Activated naive CD4-positive, alpha-beta T cell treated with anti-CD3 and anti-CD28 coated beads for 36 hours (primary cell): ENCODE measurements around the gene IFFO2. TPM values are rescaled to one million over a fixed set of nuclear protein-coding genes. Genes with fewer than 3 reads are reported as not detected.
A peak's percentile ranks its signal among the peaks of the same experiment; 100 is the strongest.

Source experiments
- CTCF ChIA-PET: fragments of 350-600 bp; sonication (Branson Sonifier 250); formaldehyde crosslinking; loops from one replicate; lab custom pipeline; 2021; ENCODE audit warnings: antibody characterized with exemption; lab: Charles Lee
- DNase-seq: peaks from one replicate; pipeline ENCODE4 v3.0.0-alpha.2; 2020
- H3K27ac Mint-ChIP-seq: one replicate; pipeline ENCODE4 v1.8.0; 2021; ENCODE audit warnings: mild to moderate bottlenecking, mixed read lengths
- H3K27me3 Mint-ChIP-seq: one replicate; pipeline ENCODE4 v1.8.0; 2021; ENCODE audit warnings: low read depth, mixed read lengths
- H3K36me3 Mint-ChIP-seq: one replicate; pipeline ENCODE4 v1.8.0; 2021; ENCODE audit warnings: low read depth, mixed read lengths
- H3K4me1 Mint-ChIP-seq: one replicate; pipeline ENCODE4 v1.8.0; 2021; ENCODE audit warnings: low read depth, mixed read lengths
- H3K4me3 Mint-ChIP-seq: one replicate; pipeline ENCODE4 v1.8.0; 2021; ENCODE audit warnings: mild to moderate bottlenecking, moderate library complexity, mixed read lengths
- H3K9me3 Mint-ChIP-seq: one replicate; pipeline ENCODE4 v1.8.0; 2021; ENCODE audit warnings: mixed read lengths
- intact Hi-C: fragments of 100-400 bp; cut with micrococcal nuclease; formaldehyde crosslinking; loops from one replicate; pipeline ENCODE4 v1.15.1; 2023
- total RNA-seq, 2 experiments: library from RNA; stranded (reverse); gene quantifications; one replicate each; pipeline ENCODE4 v1.2.3, GENCODE V29; 2021

Gene IFFO2
- total RNA-seq, 2 experiments from 2014 or later, result 24.9 to 27.0 TPM

DNA sequence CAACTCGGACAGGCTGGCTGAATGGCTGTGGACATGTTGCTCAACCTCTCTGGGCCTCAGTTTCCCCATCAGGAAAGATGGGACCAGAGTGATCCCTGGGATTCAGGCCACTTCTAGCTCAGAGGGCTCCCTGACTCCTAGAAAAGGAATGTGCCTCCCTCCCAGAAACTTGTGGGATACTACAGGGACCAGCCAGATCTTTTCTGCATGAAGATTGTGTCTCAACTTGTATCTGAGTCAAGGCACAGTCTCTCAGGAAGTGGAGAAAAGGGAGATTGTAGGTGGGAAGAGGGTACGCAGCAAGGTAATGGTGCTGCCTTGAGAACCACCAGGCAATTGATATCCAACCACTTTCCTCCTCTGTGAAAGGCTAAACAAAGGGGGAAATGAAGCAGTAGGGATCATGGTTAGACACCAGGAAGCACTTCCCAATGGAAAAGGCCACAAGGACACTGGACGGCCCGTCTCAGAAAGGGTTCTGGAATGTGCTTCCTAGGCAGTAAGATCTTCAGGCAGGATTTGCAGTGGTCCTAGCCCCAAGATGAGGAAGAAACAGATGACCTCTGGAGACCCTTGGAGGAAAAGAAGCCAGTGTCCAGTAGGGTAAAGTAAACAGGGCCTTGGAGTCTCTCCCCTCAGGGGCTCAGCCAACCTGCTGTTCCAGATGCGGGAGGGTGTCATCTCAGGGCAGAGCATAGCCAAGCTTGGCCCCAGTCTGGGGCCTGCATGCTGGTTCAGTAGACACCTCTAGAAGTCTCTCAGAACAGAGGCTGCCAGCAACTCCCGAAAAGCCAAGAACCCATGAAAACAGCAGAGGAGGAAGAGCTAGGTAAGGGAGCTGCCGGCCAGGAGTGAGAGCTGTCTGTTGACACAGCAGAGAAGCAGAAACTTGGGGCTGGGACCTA, 16.8 kb downstream of the IFFO2 start:
- Mint-ChIP-seq H3K9me3 (no peaks in the 10 kb centered on the region), H3K36me3 (no peaks in the 10 kb centered on the region), H3K4me3 (no peak overlapping the region), H3K4me1 (peaks cover 42% of the 10 kb centered on the region), H3K27ac (no peak overlapping the region), H3K27me3 (no peaks in the 10 kb centered on the region)
- CTCF ChIA-PET, result interaction anchor here (0.6 kb wide), 1 partner anchor 782 kb away, joined by 3 read pairs; no protein-coding TSS in a partner anchor
- DNase-seq, result no peak
- intact Hi-C loops, result no loop called here

DNA sequence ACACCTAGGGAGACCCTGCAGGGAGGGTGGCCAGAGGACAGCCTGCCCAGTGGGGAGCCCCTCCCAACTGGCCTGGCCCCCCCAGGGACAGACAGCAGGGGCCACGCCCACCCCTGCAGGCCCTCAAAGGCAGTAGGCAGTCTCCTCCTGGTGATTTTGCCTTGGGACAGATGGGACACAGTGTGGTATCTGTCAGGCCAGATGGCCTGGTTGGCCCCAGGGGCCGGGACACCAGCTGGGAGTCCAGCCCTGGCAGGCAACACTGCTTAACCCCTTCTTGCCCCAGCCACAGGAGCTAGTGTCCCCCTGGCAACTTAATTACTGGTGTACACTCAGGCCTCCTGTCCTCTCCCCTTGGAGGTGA, 17.8 kb downstream of the IFFO2 start:
- CTCF ChIA-PET, result interaction anchor here (0.6 kb wide), 1 partner anchor 783 kb away, joined by 3 read pairs; no protein-coding TSS in a partner anchor
- Mint-ChIP-seq H3K4me1 (peaks cover 41% of the 10 kb centered on the region), H3K27ac (no peak overlapping the region), H3K27me3 (no peaks in the 10 kb centered on the region), H3K9me3 (no peaks in the 10 kb centered on the region), H3K4me3 (no peak overlapping the region), H3K36me3 (no peaks in the 10 kb centered on the region)
- intact Hi-C loops, result no loop called here
- DNase-seq, result no peak

DNA sequence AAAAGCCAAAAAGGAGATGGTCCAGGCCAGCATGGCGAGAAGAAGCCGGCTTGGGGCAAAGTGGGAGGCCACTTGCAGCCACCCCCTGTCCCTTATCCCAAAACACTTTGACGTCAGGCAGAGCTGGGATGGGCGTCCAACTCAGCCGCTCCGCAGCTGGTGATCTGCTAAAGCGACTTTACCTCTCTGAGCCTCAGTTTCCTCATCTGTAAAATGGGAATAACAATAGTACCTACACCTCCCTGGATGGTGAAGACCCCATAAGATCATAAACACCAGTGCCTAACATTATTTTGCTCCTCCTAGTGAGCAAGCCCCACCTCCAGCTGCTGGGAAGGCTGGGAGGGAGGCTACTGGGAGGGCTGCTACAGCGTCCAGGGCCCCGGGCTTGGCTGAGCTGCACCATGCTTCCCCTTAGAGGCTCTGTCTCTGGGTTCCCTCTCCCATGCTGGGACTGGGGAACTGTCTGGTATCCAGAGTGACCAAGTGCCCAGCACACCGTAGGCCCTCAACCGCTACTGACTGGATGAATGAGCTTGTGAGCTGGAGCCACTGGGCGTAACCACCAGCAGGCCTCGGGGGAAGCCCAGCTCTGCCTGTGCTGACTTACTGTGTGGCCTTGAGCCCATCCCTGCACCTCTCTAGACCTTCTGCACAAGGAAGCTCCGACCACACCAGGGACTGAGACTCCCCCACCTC, 18.3 kb downstream of the IFFO2 start:
- Mint-ChIP-seq H3K4me3 (no peak overlapping the region), H3K9me3 (no peaks in the 10 kb centered on the region), H3K36me3 (no peaks in the 10 kb centered on the region), H3K27ac (no peak overlapping the region), H3K27me3 (no peaks in the 10 kb centered on the region), H3K4me1 (peaks cover 39% of the 10 kb centered on the region)
- no peak for DNase-seq
- CTCF ChIA-PET, result interaction anchor here (1.1 to 1.2 kb wide), 2 partner anchors 8 to 11 kb away, joined by 3 read pairs; no protein-coding TSS in a partner anchor
- intact Hi-C loops, result no loop called here

DNA sequence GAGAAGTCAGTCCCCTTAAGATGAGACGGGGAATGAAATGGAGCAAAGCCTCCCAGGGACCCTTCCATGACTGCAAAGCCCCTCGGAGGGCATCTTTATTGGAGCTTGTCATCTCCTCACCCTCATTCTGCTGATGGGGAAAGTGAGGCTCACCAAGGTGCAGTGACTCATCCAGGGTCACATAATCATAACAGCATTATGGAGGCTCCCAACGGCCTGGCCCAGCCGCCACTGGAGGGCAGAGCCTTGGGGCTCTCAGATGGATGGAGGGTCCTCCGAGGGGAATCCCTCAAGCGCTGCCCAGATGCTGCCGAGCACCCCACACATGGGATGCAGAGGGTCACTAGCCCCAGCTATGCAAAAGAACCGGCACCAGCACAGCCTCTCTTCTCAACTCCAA, 18.9 kb downstream of the IFFO2 start:
- Mint-ChIP-seq H3K36me3 (no peaks in the 10 kb centered on the region), H3K27ac (no peak overlapping the region), H3K9me3 (no peaks in the 10 kb centered on the region), H3K4me1 (peaks cover 45% of the 10 kb centered on the region), H3K4me3 (no peak overlapping the region), H3K27me3 (no peaks in the 10 kb centered on the region)
- DNase-seq, result no peak
- CTCF ChIA-PET, result interaction anchor here (1.1 to 1.2 kb wide), 2 partner anchors 9 to 11 kb away, joined by 3 read pairs; no protein-coding TSS in a partner anchor
- intact Hi-C loops, result no loop called here

DNA sequence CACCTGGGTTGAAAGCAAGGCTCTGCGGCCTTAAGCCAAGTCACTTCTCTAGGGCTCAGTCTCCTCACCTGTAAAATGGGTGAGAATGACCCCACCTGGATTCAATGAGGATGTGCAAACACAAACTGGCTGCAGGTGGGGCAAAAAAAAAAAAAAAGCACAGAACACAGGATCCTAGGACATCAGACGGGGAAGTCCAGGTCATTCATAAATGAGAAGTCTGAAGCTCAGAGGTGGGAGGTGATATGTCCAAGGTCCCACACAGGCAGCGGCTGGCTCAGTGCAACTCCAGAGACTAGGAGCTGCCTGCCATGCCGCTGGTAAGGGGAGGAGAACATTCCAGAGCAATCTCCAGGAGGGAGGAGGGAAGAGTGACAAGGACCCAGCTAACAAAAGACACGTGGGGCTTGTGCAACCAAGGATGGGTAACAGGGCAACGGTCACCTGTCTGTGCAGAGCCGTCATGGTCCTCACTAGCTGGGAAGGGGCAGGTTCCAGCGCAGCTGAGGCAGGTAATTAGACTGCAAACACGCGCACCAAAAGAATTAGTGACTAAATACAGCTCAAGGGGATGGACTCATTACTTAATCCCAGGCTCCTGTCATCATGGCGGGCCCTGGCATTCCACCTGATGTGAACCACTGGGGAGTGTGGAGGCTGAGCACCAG, 19.5 kb downstream of the IFFO2 start:
- Mint-ChIP-seq H3K27ac (no peak overlapping the region), H3K4me3 (no peak overlapping the region), H3K36me3 (no peaks in the 10 kb centered on the region), H3K9me3 (no peaks in the 10 kb centered on the region), H3K4me1 (peaks cover 51% of the 10 kb centered on the region), H3K27me3 (no peaks in the 10 kb centered on the region)
- intact Hi-C loops, result no loop called here
- DNase-seq, result no peak
- CTCF ChIA-PET, result interaction anchor here (0.6 to 1.2 kb wide), 4 partner anchors 10 to 103 kb away, joined by 3 to 4 read pairs (median 3); no protein-coding TSS in a partner anchor

DNA sequence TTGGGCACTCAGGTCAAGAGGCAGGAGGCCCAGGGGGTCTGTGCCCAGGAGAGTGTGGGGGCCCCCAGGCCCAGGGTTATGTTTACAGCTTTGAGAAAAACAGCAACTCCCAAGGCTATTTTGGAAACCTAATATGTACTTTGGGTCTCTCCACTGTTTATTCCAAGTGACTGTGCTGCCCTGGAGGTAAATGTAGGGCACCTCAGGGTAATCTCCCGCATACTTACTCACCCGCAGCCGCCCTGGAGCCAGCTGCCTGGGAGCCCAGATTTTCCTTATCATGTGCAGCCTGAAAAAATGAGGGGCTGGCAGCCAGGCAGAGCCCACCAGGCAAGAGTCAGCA, 20.0 kb downstream of the IFFO2 start:
- Mint-ChIP-seq H3K4me3 (no peak overlapping the region), H3K9me3 (no peaks in the 10 kb centered on the region), H3K4me1 (peaks cover 56% of the 10 kb centered on the region), H3K27me3 (no peaks in the 10 kb centered on the region), H3K27ac (no peak overlapping the region), H3K36me3 (no peaks in the 10 kb centered on the region)
- intact Hi-C loops, result no loop called here
- CTCF ChIA-PET, result interaction anchor here (1.2 kb wide), 1 partner anchor 24 kb away, joined by 4 read pairs; no protein-coding TSS in a partner anchor
- no peak for DNase-seq

DNA sequence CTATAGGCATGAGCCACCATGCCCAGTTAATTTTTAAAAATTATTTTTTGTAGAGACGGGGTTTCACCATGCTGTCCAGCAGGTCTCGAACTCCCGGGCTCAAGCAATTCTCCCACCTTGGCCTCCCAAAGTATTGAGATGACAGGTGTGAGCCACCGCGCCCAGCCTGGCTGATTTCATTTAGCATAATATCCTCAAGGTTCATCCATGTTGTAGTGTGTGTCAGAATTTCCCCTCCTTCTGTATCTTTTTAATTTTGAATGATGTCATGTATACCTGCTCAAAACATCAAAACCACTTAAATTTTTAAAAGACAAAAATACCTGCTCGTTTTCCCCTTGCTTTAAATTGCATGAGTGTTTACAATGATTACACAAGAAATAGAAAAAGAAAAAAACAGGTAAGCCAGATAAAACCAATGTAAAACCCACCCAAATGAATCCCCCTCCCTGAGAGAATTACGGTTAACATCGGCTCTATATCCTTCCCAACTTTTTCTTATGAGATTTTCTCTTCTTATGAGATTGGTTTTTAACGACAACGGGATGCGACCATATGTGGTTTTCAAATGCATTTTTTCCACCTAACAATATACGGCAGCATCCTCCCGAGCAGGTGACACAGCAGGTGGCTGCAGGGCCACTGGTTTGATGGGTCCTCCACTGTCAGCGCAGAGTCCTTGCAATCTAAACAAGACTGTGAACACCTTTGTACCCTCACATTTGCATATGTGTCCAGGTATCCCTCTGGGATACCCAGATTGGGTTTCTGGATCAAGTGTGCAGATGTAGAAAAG, 22.1 kb downstream of the IFFO2 start:
- Mint-ChIP-seq H3K9me3 (no peaks in the 10 kb centered on the region), H3K4me1 (peaks cover 63% of the 10 kb centered on the region), H3K27ac (no peak overlapping the region), H3K4me3 (no peak overlapping the region), H3K27me3 (no peaks in the 10 kb centered on the region), H3K36me3 (no peaks in the 10 kb centered on the region)
- DNase-seq, result no peak
- intact Hi-C loops, result no loop called here
- CTCF ChIA-PET, result interaction anchor here (1.0 kb wide), 1 partner anchor 21 kb away, joined by 3 read pairs; no protein-coding TSS in a partner anchor

DNA sequence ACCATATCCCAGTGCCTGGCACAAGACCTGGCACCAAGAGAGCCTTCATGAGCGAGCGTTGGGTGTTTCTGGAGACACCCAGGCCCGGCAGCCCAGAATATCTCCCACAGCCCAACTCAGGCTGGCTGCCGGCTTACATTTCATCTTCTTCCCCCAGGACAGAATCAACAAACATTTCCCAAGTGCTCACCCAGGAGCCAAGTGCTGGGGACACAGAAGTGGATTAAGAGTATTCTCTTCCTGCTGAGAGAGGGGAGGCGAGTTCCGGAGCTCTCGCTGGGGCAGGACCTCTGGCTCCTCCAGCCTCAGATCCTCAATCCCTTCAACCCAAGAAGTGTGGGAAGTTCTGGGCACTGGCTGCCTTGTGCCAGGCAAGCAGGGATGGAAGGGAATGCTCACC, 23.6 kb downstream of the IFFO2 start:
- H3K9me3 Mint-ChIP-seq, result no peaks in the 10 kb centered on the region
- H3K27me3 Mint-ChIP-seq, result no peaks in the 10 kb centered on the region
- intact Hi-C loops, result no loop called here
- DNase-seq, result no peak
- H3K27ac Mint-ChIP-seq, result no peak overlapping the region
- H3K4me3 Mint-ChIP-seq, result no peak overlapping the region
- CTCF ChIA-PET, result no interaction called here
- H3K4me1 Mint-ChIP-seq, result peaks cover 77% of the 10 kb centered on the region
- no peaks in the 10 kb centered on the region for H3K36me3 Mint-ChIP-seq

DNA sequence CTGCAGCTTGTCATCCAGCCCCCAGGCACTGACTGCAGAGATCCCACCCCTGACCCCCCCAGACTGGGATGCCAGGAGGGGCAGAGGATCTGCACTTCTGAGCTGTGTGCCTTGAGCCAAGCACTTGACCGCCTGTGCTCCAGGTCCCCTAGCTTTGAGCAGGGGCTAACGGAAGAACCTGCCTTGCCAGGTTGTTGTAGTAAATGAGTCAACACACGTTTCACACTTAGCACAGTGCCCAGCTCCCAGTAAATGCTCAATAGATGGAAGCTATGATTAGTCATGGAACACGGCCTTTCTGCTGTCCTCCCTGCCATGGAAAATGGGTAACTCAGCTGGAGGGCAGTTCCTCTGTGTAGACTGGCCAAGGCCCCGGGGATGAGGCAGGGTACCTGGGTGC, 24.1 kb downstream of the IFFO2 start:
- CTCF ChIA-PET, result no interaction called here
- no peaks in the 10 kb centered on the region for H3K36me3 Mint-ChIP-seq
- H3K27ac Mint-ChIP-seq, result no peak overlapping the region
- intact Hi-C loops, result no loop called here
- H3K4me3 Mint-ChIP-seq, result no peak overlapping the region
- no peak for DNase-seq
- H3K4me1 Mint-ChIP-seq, result peaks cover 79% of the 10 kb centered on the region
- H3K9me3 Mint-ChIP-seq, result no peaks in the 10 kb centered on the region
- H3K27me3 Mint-ChIP-seq, result no peaks in the 10 kb centered on the region

DNA sequence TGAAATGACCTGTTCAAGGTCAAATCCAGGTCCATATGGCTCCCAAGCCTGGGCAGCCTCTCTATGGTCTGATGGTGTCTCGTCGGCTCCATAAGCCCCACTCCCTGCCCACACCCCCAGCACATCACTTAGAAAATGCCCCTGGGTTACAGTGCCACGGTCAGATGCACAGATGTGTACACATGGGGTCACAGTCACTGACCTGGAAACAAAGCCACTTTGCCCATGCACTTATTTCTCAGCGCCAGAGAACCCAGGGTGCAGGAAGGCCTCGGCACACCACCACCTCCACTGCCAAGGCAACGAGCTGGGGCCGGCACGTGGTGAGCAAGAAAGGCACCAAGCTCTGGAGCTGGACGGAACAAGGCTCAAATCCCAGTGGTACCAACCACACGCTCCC, 24.7 kb downstream of the IFFO2 start:
- intact Hi-C loops, result no loop called here
- peak overlapping the region; percentile 9 for H3K27ac Mint-ChIP-seq
- no peaks in the 10 kb centered on the region for H3K36me3 Mint-ChIP-seq
- H3K27me3 Mint-ChIP-seq, result no peaks in the 10 kb centered on the region
- CTCF ChIA-PET, result interaction anchor here (2.3 kb wide), 1 partner anchor 18 kb away, joined by 6 read pairs; no protein-coding TSS in a partner anchor
- no peak for DNase-seq
- no peaks in the 10 kb centered on the region for H3K9me3 Mint-ChIP-seq
- no peak overlapping the region for H3K4me3 Mint-ChIP-seq
- peaks cover 76% of the 10 kb centered on the region for H3K4me1 Mint-ChIP-seq

DNA sequence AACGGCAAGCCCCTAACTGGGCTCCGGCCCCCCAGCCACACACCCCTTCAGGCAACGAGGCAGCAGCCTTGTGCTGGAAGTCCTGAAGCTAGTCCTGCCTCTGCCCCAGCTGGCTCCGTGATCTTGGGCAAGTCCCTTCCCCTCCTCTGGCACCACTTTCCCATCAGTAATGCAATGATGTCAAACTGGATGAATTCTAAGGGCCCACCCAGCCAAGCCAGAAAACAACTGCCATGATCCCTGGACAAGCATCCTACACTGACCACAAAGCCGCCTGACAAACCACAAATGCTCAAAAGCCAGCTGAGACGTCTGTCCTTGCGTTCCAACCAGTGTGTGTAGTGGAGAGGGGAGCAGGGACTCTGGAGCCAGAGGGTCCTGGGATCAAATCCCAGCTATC, 26.8 kb downstream of the IFFO2 start:
- Mint-ChIP-seq H3K9me3 (peaks cover 2% of the 10 kb centered on the region), H3K4me1 (peaks cover 79% of the 10 kb centered on the region), H3K36me3 (peaks cover 2% of the 10 kb centered on the region), H3K27me3 (no peaks in the 10 kb centered on the region), H3K4me3 (no peak overlapping the region), H3K27ac (no peak overlapping the region)
- intact Hi-C loops, result no loop called here
- no peak for DNase-seq
- CTCF ChIA-PET, result interaction anchor here (1.0 to 2.3 kb wide), 2 partner anchors 16 to 25 kb away, joined by 4 to 6 read pairs; no protein-coding TSS in a partner anchor
